NCI-H748 treated with DMSO at 0.1 percent for 48 hours (cell line): ENCODE data around the gene CYFIP2.
"Not testable (repeated sequence)": the region's sequence is repeated elsewhere in the genome, so short reads cannot be mapped to it uniquely, and the experiment has no call there.

Experiments
- DNase-seq: peaks from one replicate; lab custom pipeline; 2025; lab: John Stamatoyannopoulos, UW

CYFIP2 gene

GRCh38 chr5:157265714-157266285 lies at the start of gene CYFIP2:
TSS of gene CYFIP2 (plus strand) at chr5:157266123. CDS start at chr5:157285362, 19,239 bp downstream.
- peak; percentile 59 for DNase-seq

- no peak for DNase-seq
These were observed 49.4 kb upstream of the CYFIP2 start for GRCh38 chr5:157216391-157217142.

GRCh38 chr5:157217289-157218024 lies 48.5 kb upstream of the CYFIP2 start:
- DNase-seq: no peak

- no peak for DNase-seq
These were observed 46.2 kb upstream of the CYFIP2 start for GRCh38 chr5:157219491-157220271.

- DNase-seq: no peak
These were observed 44.0 kb upstream of the CYFIP2 start for GRCh38 chr5:157221959-157222358.

- no peak for DNase-seq
These were observed 43.3 kb upstream of the CYFIP2 start for GRCh38 chr5:157222506-157223230.

GRCh38 chr5:157225469-157226422 lies 40.2 kb upstream of the CYFIP2 start:
- DNase-seq: no peak

GRCh38 chr5:157230610-157231009 lies 35.3 kb upstream of the CYFIP2 start:
- DNase-seq: no peak

- DNase-seq: no peak
These were observed 33.2 kb upstream of the CYFIP2 start for GRCh38 chr5:157232706-157233105.

- DNase-seq: no peak
These were observed 32.4 kb upstream of the CYFIP2 start for GRCh38 chr5:157233515-157233914.

- no peak for DNase-seq
These were observed 29.5 kb upstream of the CYFIP2 start for GRCh38 chr5:157236423-157236822.

- DNase-seq: no peak
These were observed 24.4 kb upstream of the CYFIP2 start for GRCh38 chr5:157241483-157241882.

- not testable (repeated sequence) for DNase-seq
These were observed 21.2 kb upstream of the CYFIP2 start for GRCh38 chr5:157244704-157245103.

- no peak for DNase-seq
These were observed 20.4 kb upstream of the CYFIP2 start for GRCh38 chr5:157245476-157245875.

- DNase-seq: no peak
These were observed 20.0 kb upstream of the CYFIP2 start for GRCh38 chr5:157245886-157246285.

GRCh38 chr5:157247267-157247666 lies 18.7 kb upstream of the CYFIP2 start:
- no peak for DNase-seq

GRCh38 chr5:157248821-157249470 lies 17.0 kb upstream of the CYFIP2 start:
- no peak for DNase-seq

GRCh38 chr5:157252711-157253465 lies 13.0 kb upstream of the CYFIP2 start:
- DNase-seq: no peak

GRCh38 chr5:157253547-157253946 lies 12.4 kb upstream of the CYFIP2 start:
- peak; percentile 16 for DNase-seq
